ENCODE results near the gene PAQR4. TPM values are rescaled to one million over a fixed set of nuclear protein-coding genes. Genes with fewer than 3 reads are reported as not detected.
A peak's percentile ranks its signal among the peaks of the same experiment; 100 is the strongest.

Gene PAQR4
- total and polyA plus RNA-seq, 2 of the 13 experiments (the other 11 are each of a cell fraction or from before 2014, with no cell fraction given), result 15.9 to 24.8 TPM

GRCh38 chr16:3013491-3013951, 44.4 kb downstream of the PAQR4 start (continued):
- TF ChIP-seq FOSL1 (CRISPR knock-in tag; IDR thresholded peaks at IDR 0.05; ENCODE audit: borderline replicate concordance), result no peak
- peak; percentile 34; the same call in 1 of the 2 replicates for TF ChIP-seq ZBTB7B (CRISPR knock-in tag; IDR thresholded peaks at IDR 0.05)
- TF ChIP-seq ZNF263 (CRISPR knock-in tag; IDR thresholded peaks at IDR 0.05), result peak; percentile 89
- peak; percentile 41; the same call in 1 of the 2 replicates for TF ChIP-seq ZBTB38 (CRISPR knock-in tag; IDR thresholded peaks at IDR 0.05)
- 0 out of 2 replicates have a peak, but pooled peaks have one; percentile 19 for TF ChIP-seq RAD21 (CRISPR knock-in tag; IDR thresholded peaks at IDR 0.05)
- 0 out of 2 replicates have a peak, but pooled peaks have one; percentile 48 for TF ChIP-seq ZNF547 (CRISPR knock-in tag; IDR thresholded peaks at IDR 0.05)
- peak; percentile 46; the same call in 1 of the 2 replicates for TF ChIP-seq CTCF (CRISPR knock-in tag; IDR thresholded peaks at IDR 0.05)

GRCh38 chr16:3013998-3014690, 45.0 kb downstream of the PAQR4 start:
- no peak overlapping the region for H3K9ac ChIP-seq (ENCODE audit: insufficient read depth, low read depth, low read length)
- H3K9me3 ChIP-seq (ENCODE audit: low read length), result no peaks in the 10 kb centered on the region
- no peak overlapping the region for H2AFZ ChIP-seq (ENCODE audit: low read length)
- H3K36me3 ChIP-seq (replicated peaks in 1 of 2; ENCODE audit: control insufficient read depth in 1 of 2, insufficient read depth in 2 of 2, low read length in 2 of 2), result no peaks in the 10 kb centered on the region
- POLR2A ChIA-PET, result interaction anchor here (14.2 to 18.8 kb wide), 2 partner anchors 5 to 9 kb away, joined by 750 read pairs; partner anchors contain the start of genes CLDN6, CLDN9, HCFC1R1 and THOC6
- BruUV-seq (replicated peaks), result no TSS peak
- H3K4me3 ChIP-seq (replicated peaks in 1 of 3; ENCODE audit: insufficient read depth in 1 of 3, low read depth in 2 of 3, low read length in 3 of 3), result peak overlapping the region in 1 of 3 experiments; percentile 40; a peak in 1 of 6 replicates
- H3K27me3 ChIP-seq (ENCODE audit: control insufficient read depth in 1 of 2, insufficient read depth in 2 of 2, low read length in 2 of 2), result peaks cover 7 to 22% of the 10 kb centered on the region in 2 experiments; a peak in 4 of 5 replicates
- H3K79me2 ChIP-seq (ENCODE audit: insufficient read depth, low read length), result no peaks in the 10 kb centered on the region
- no peaks in the 10 kb centered on the region for H4K20me1 ChIP-seq (ENCODE audit: insufficient read depth, low read length)
- H3K4me2 ChIP-seq (ENCODE audit: low read depth, low read length), result peak overlapping the region; percentile 55
- FAIRE-seq (no peak), ATAC-seq (peak; percentile 28), DNase-seq (ENCODE audit: low spot score) (no peak)
- intact Hi-C loops (cut with micrococcal nuclease; ENCODE audit: unreplicated experiment) (no loop called here), in situ Hi-C loops (cut with HindIII; ENCODE audit: extremely low pct_ligation_motif_present, low pct_unique_long_range_greater_than_20kb) (no loop called here)
- no peak overlapping the region for H3K27ac ChIP-seq (ENCODE audit: extremely low read length, insufficient read depth, low read length)
- peaks cover 97% of the 10 kb centered on the region for H3K4me1 ChIP-seq (ENCODE audit: insufficient read depth, low read length)
- 13% methylated on average over 9 of the region's 12 CpGs for WGBS (ENCODE audit: low lambda C conversion rate)
- CTCF ChIA-PET (ENCODE audit: low intra/inter-chr PET ratio, low total read pairs), result no interaction called here
- TF ChIP-seq RNF2 (conservative IDR thresholded peaks at IDR 0.05; ENCODE audit: low read depth) (no peak), ZNF800 (CRISPR knock-in tag; IDR thresholded peaks at IDR 0.05) (0 out of 2 replicates have a peak, but pooled peaks have one; percentile 24)
